ENCODE measurements around the gene GRID2. TPM values are rescaled to one million over a fixed set of nuclear protein-coding genes. Genes with fewer than 3 reads are reported as not detected.

The GRID2 gene
- total RNA-seq, 1 experiment from 2014 or later, result not detected

DNA sequence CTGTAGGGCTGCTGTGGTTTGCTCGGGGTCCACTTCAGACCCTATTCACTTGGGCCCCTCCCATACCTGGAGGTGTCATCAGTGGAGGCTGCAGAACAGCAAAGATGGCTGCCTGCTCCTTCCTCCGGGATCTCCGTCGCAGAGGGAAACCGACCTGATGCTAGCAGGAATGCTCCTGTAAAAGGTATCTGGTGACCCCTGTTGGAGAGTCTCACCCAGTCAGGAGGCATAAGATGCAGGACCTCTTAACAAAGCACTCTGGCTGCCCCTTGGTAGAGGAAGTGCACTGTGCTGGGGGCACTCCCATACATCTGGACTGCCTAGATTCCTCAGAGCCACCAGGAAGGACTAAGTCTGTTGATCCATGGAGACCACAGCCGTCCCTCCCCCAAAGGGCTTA lies 296.9 kb downstream of the GRID2 start:
- Mint-ChIP-seq H3K36me3 (ENCODE audit: insufficient read depth, unreplicated experiment) (no peaks in the 10 kb centered on the region), H3K4me1 (ENCODE audit: low read depth, unreplicated experiment) (no peaks in the 10 kb centered on the region), H3K27me3 (ENCODE audit: insufficient read depth, unreplicated experiment) (peaks cover 2% of the 10 kb centered on the region), H3K27ac (ENCODE audit: unreplicated experiment) (no peak overlapping the region), H3K9me3 (ENCODE audit: unreplicated experiment) (no peaks in the 10 kb centered on the region), H3K4me3 (ENCODE audit: unreplicated experiment) (no peak overlapping the region)
- Histone ChIP-seq H3K9me3 (no peaks in the 10 kb centered on the region), H3K36me3 (ENCODE audit: control insufficient read depth, insufficient read depth, low read length) (no peaks in the 10 kb centered on the region), H3K4me1 (no peaks in the 10 kb centered on the region), H3K27me3 (replicated peaks; ENCODE audit: control insufficient read depth, insufficient read depth, low read length) (no peaks in the 10 kb centered on the region), H3K4me3 (ENCODE audit: low read depth, low read length) (no peak overlapping the region)
- TF ChIP-seq, protein P1, sequence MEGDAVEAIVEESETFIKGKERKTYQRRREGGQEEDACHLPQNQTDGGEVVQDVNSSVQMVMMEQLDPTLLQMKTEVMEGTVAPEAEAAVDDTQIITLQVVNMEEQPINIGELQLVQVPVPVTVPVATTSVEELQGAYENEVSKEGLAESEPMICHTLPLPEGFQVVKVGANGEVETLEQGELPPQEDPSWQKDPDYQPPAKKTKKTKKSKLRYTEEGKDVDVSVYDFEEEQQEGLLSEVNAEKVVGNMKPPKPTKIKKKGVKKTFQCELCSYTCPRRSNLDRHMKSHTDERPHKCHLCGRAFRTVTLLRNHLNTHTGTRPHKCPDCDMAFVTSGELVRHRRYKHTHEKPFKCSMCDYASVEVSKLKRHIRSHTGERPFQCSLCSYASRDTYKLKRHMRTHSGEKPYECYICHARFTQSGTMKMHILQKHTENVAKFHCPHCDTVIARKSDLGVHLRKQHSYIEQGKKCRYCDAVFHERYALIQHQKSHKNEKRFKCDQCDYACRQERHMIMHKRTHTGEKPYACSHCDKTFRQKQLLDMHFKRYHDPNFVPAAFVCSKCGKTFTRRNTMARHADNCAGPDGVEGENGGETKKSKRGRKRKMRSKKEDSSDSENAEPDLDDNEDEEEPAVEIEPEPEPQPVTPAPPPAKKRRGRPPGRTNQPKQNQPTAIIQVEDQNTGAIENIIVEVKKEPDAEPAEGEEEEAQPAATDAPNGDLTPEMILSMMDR (IDR thresholded peaks at IDR 0.05; ENCODE audit: insufficient read depth in 1 of 2, low read depth in 1 of 2, low read length in 1 of 2, severe bottlenecking in 1 of 2, unreplicated experiment in 1 of 2), result peak in 1 of 2 experiments; percentile 5
- intact Hi-C loops (cut with micrococcal nuclease; ENCODE audit: unreplicated experiment), result loop anchor here (2.0 kb wide), 1 partner anchor 194 kb away; no protein-coding TSS in a partner anchor
- ChIA-PET CTCF (no interaction called here), POLR2A (no interaction called here)
- no TSS peak for BruUV-seq (replicated peaks)
- peak; percentile 9 to 37 for DNase-seq

DNA sequence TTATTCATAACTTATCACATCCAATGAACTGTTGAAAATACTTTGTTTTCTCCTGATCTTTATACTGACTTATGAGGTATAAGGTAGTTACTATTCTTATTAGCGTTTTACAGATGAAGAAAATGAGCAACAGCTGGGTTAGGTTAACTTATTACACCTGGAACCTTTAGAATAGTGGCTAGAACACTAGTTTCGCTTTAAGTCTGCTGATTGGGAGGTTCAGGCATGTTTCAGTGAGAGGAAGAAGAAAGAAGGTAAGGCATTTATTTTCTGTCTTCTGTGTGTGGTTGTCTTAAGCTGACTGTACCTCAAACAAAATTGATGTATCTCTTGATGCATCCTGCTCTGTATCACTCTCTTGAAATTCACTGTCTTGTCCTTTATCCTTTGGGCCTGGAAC lies 302.5 kb downstream of the GRID2 start:
- Histone ChIP-seq H3K4me1 (no peaks in the 10 kb centered on the region), H3K27me3 (replicated peaks; ENCODE audit: control insufficient read depth, insufficient read depth, low read length) (no peaks in the 10 kb centered on the region), H3K4me3 (ENCODE audit: low read depth, low read length) (no peak overlapping the region), H3K9me3 (no peaks in the 10 kb centered on the region), H3K36me3 (ENCODE audit: control insufficient read depth, insufficient read depth, low read length) (no peaks in the 10 kb centered on the region)
- peaks cover 2% of the 10 kb centered on the region for H3K27me3 Mint-ChIP-seq (ENCODE audit: insufficient read depth, unreplicated experiment)
- no peaks in the 10 kb centered on the region for H3K9me3 Mint-ChIP-seq (ENCODE audit: unreplicated experiment)
- H3K4me1 Mint-ChIP-seq (ENCODE audit: low read depth, unreplicated experiment), result no peaks in the 10 kb centered on the region
- intact Hi-C loops (cut with micrococcal nuclease; ENCODE audit: unreplicated experiment), result no loop called here
- BruUV-seq (replicated peaks), result no TSS peak
- H3K27ac Mint-ChIP-seq (ENCODE audit: unreplicated experiment), result no peak overlapping the region
- H3K4me3 Mint-ChIP-seq (ENCODE audit: unreplicated experiment), result no peak overlapping the region
- TF ChIP-seq, protein P1 (IDR thresholded peaks at IDR 0.05; ENCODE audit: insufficient read depth in 1 of 2, low read depth in 1 of 2, low read length in 1 of 2, severe bottlenecking in 1 of 2, unreplicated experiment in 1 of 2), result no peak
- POLR2A ChIA-PET, result no interaction called here
- CTCF ChIA-PET, result no interaction called here
- DNase-seq, result no peak
- H3K36me3 Mint-ChIP-seq (ENCODE audit: insufficient read depth, unreplicated experiment), result no peaks in the 10 kb centered on the region

DNA sequence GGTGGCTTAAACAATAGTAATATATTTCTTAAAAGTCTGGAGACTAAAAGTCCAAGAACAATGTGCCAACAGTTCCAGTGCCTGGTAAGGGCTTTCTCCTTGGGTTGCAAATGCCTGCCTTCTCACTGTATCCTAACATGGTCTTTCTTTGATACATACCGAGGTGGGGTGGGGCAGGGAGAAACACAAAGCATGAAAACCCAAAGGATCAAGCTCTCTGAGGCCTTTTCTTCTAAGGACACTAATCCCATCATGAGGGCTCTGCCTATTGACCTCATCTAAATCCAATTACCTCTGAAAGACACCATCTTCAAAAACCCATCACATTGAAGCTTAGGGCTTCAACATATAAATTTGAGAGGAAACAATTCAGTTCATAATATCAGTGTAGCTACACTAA lies 311.3 kb downstream of the GRID2 start:
- H3K36me3 ChIP-seq (ENCODE audit: control insufficient read depth, insufficient read depth, low read length), result no peaks in the 10 kb centered on the region
- Mint-ChIP-seq H3K27me3 (ENCODE audit: insufficient read depth, unreplicated experiment) (no peaks in the 10 kb centered on the region), H3K4me3 (ENCODE audit: unreplicated experiment) (no peak overlapping the region), H3K36me3 (ENCODE audit: insufficient read depth, unreplicated experiment) (no peaks in the 10 kb centered on the region), H3K27ac (ENCODE audit: unreplicated experiment) (no peak overlapping the region), H3K9me3 (ENCODE audit: unreplicated experiment) (no peaks in the 10 kb centered on the region), H3K4me1 (ENCODE audit: low read depth, unreplicated experiment) (no peaks in the 10 kb centered on the region)
- no peaks in the 10 kb centered on the region for H3K27me3 ChIP-seq (replicated peaks; ENCODE audit: control insufficient read depth, insufficient read depth, low read length)
- no peaks in the 10 kb centered on the region for H3K4me1 ChIP-seq
- TF ChIP-seq, protein P1 (IDR thresholded peaks at IDR 0.05; ENCODE audit: insufficient read depth in 1 of 2, low read depth in 1 of 2, low read length in 1 of 2, severe bottlenecking in 1 of 2, unreplicated experiment in 1 of 2), result no peak
- BruUV-seq (replicated peaks), result no TSS peak
- intact Hi-C loops (cut with micrococcal nuclease; ENCODE audit: unreplicated experiment), result no loop called here
- no peak for DNase-seq
- ChIA-PET CTCF (no interaction called here), POLR2A (no interaction called here)
- no peak overlapping the region for H3K4me3 ChIP-seq (ENCODE audit: low read depth, low read length)
- no peaks in the 10 kb centered on the region for H3K9me3 ChIP-seq
